LNCaP clone FGC (cell line): ENCODE data around the gene AP3D1.
A peak's percentile ranks its signal among the peaks of the same experiment; 100 is the strongest.
"Not testable (repeated sequence)": the region's sequence is repeated elsewhere in the genome, so short reads cannot be mapped to it uniquely, and the experiment has no call there.

ENCODE experiments used
- DNase-seq: peaks from one replicate; pipeline ENCODE4 v3.0.0-alpha.2; 2011; ENCODE audit warnings: low read depth
- H3K4me3 ChIP-seq: 2 replicates; pipeline ENCODE4 v1.5.1; 2011; ENCODE audit warnings: mild to moderate bottlenecking, low read depth, low read length, control low read depth
- TF ChIP-seq, protein P1 (sequence below): IDR thresholded peaks from 2 replicates; pipeline ENCODE4 v1.5.1; 2012; ENCODE audit warnings: mild to moderate bottlenecking; ENCODE audit not compliant: control insufficient read depth, insufficient read depth; ENCODE audit errors: extremely low read depth

The AP3D1 gene

DNA sequence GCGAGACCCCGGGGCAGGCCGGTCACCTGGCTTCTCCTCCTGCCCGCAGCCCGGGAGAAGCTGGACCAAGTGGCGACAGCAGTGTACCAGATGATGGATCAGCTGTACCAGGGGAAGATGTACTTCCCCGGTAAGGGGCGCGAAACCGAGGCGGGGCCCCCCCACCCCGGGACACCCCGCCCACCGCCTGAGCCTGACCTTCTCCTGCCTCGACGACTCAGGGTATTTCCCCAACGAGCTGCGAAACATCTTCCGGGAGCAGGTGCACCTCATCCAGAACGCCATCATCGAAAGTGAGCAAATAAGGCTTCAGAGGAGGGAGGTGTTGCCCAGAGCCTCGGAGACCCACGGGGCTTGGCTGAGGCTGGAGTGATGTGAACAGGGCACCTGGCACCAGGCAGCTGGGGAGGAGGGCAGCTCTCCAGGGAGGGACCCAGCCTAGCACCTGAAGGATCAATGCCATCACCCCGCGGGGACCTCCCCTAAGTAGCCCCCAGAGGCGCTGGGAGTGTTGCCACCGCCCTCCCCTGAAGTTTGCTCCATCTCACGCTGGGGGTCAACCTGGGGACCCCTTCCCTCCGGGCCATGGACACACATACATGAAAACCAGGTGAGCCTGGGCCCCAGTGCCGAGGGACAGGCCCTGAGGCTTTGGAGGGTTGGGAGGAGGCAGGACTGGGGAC lies 54.0 kb downstream of the AP3D1 start:
- H3K4me3 ChIP-seq: peak overlapping the region; percentile 49
- TF ChIP-seq, protein P1, sequence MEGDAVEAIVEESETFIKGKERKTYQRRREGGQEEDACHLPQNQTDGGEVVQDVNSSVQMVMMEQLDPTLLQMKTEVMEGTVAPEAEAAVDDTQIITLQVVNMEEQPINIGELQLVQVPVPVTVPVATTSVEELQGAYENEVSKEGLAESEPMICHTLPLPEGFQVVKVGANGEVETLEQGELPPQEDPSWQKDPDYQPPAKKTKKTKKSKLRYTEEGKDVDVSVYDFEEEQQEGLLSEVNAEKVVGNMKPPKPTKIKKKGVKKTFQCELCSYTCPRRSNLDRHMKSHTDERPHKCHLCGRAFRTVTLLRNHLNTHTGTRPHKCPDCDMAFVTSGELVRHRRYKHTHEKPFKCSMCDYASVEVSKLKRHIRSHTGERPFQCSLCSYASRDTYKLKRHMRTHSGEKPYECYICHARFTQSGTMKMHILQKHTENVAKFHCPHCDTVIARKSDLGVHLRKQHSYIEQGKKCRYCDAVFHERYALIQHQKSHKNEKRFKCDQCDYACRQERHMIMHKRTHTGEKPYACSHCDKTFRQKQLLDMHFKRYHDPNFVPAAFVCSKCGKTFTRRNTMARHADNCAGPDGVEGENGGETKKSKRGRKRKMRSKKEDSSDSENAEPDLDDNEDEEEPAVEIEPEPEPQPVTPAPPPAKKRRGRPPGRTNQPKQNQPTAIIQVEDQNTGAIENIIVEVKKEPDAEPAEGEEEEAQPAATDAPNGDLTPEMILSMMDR: no peak
- no peak for DNase-seq

DNA sequence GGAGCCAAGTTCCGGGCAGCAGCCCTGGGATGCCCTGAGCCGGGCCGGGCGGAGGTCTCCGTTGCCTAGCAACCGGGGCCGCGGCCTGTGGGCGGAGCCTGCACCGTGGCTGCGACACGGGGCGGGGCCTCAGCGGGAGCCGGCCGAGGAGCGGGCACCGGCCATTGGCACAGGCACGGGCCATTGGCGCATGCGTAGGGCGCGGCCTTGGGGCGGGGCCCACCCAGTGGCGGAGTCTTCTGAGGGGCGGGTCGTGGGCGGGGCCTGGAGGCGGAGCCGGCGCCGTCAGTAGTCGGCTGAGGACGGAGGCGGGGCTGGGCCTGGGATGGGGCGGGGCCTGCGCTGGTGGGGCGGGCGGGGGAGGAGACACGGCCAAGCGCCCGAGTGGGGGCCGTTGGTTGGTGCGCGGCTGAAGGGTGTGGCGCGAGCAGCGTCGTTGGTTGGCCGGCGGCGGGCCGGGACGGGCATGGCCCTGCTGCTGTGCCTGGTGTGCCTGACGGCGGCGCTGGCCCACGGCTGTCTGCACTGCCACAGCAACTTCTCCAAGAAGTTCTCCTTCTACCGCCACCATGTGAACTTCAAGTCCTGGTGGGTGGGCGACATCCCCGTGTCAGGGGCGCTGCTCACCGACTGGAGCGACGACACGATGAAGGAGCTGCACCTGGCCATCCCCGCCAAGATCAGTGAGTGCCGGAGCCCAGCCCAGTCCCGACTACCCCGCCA lies 54.7 kb downstream of the AP3D1 start, which contains the start of gene IZUMO4:
IZUMO4 (plus strand) TSS at position 436 of the 723 bp plus-strand sequence; CDS start at position 467, 31 bp downstream.
- peak within 1 kb of the TSS; percentile 69 for H3K4me3 ChIP-seq
- TF ChIP-seq, protein P1: peak; percentile 63
- DNase-seq: peak; percentile 77

DNA sequence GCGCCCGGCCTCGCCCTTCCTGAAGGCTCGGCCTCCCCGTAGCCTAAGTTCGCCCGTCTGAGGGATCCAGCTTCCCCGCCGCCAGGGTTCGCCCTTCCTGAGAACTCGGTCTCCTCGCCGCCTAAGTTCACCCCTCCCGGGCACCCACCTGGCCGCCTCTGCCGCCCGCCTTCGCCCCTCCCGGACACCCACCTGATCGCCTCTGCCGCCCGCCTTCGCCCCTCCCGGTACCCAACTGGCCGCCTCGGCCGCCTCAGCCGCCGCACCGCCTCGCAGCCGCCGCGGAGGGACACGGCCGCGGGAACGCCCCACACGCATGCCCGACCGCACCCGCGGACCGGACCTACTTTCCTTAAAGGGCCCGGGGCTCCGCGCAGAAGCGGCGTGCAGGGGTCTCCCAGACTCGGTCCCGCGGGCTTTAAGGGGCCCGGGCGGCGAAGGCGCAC lies 55.3 kb downstream of the AP3D1 start, which contains the start of gene MOB3A:
MOB3A (minus strand) TSS at position 293 of the 446 bp plus-strand sequence. CDS start 17,766 bp downstream, outside the sequence.
- peak; percentile 73 for DNase-seq

DNA sequence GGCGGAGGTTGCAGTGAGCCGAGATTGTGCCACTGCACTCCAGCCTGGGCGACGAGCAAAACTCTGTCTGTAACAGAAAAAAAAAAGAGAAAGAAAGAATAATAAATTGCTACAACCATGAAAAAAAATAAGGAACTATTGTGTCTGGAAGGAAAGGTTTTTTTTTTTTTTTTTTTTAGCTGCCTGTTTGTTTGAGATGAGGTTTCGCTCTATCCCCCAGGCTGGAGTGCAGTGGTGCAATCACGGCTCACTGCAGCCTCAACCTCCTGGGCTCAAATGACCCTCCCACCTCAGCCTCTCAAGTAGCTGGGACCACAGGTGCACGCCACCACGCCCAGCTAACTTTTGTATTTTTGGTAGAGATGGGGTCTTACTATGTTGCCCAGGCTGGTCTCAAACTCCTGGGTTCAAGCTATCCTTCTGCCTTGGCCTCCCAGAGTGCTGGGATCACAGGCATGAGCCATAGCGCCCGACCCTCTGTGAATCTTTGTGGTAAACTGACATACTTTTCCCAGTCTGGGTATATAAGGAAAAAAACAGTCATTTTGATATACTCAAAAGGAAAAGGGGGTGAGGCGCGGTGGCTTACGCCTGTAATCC lies 59.3 kb downstream of the AP3D1 start:
- not testable (repeated sequence) for H3K4me3 ChIP-seq, DNase-seq

More for the DNA sequence above, 55.3 kb downstream of the AP3D1 start, which contains the start of gene MOB3A:
- TF ChIP-seq, protein P1: peak; percentile 40
- peak within 1 kb of the TSS; percentile 69 for H3K4me3 ChIP-seq

DNA sequence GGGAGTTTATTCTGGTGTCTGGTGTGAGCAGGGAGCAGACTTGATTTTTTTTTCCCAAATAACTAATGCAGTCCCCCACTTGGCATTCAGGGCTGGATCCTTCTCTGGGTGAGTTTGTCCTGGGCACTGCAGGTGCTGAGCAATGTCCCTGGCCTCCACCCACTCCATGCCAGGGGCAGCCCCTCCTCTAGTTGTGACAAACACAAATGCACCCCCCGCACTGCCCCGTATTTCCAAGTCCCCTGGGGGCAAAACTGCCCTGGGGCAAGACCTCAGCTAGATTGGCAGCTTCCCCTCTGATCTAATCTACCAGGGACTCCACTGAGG lies 61.7 kb downstream of the AP3D1 start:
- DNase-seq: no peak
- H3K4me3 ChIP-seq: no peak overlapping the region
- TF ChIP-seq, protein P1: no peak

DNA sequence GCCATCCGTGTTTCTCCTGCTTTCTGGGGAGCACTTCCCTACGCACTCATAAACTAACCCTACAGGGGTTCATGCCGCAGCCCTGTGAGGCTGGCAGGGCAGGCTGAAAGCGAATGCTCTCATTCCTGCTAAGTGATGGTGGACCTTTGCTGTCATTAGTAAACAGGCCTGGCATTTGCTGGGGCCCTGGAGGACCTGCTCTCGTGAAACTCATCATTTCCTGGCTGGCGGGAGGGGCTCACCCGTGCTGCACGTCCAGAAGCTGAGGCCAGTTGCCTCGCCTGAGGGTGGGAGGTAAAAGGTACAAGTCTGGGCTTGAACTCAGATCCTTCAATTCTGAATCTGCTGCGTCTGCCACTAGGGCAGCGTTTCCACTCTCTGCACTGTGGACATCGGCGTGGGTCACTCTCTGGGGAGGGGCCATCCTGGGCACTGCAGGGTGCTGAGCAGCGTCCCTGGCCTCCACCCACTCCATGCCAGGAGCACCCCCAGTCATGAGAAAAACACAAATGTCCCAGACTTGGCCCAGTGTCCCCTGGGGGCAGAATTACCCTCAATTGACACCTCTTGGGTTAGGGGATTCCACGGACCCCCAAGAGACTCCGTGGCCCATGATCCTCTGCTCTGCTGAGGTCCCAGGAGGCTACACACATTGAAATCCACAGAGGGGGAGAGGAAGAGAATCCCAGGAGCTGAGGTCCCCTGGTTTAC lies 62.2 kb downstream of the AP3D1 start:
- TF ChIP-seq, protein P1: no peak
- no peak for DNase-seq
- no peak overlapping the region for H3K4me3 ChIP-seq
